ENCODE measurements around the gene HACD2. TPM values are rescaled to one million over a fixed set of nuclear protein-coding genes. Genes with fewer than 3 reads are reported as not detected.

Gene HACD2
- total RNA-seq, 1 experiment from 2014 or later: 27.4 TPM

- Histone ChIP-seq H4K5ac (ENCODE audit: insufficient read length, low read depth, low read length) (no peak overlapping the region), H3K9ac (ENCODE audit: extremely low read depth, insufficient read length, low read length) (no peak overlapping the region), H3K4ac (ENCODE audit: low read depth, low read length) (no peak overlapping the region), H3K18ac (ENCODE audit: insufficient read length, low read depth, low read length) (no peak overlapping the region), H4K20me1 (ENCODE audit: control insufficient read depth, insufficient read depth, insufficient read length) (no peaks in the 10 kb centered on the region), H3K27me3 (ENCODE audit: insufficient read depth, low read length) (no peaks in the 10 kb centered on the region), H2BK12ac (ENCODE audit: insufficient read length, low read depth, low read length) (no peak overlapping the region), H2AFZ (ENCODE audit: low read length) (no peak overlapping the region), H4K91ac (ENCODE audit: insufficient read length, low read depth, low read length) (no peak overlapping the region), H2BK5ac (ENCODE audit: insufficient read length, low read length) (no peak overlapping the region), H3K27ac (ENCODE audit: insufficient read length, low read depth, low read length) (no peak overlapping the region), H3K79me2 (ENCODE audit: insufficient read depth, low read length) (no peaks in the 10 kb centered on the region), H3K14ac (ENCODE audit: insufficient read depth, low read length) (no peak overlapping the region), H2BK20ac (ENCODE audit: low read depth, low read length, poor library complexity, severe bottlenecking) (no peak overlapping the region), H2BK15ac (ENCODE audit: low read depth, low read length) (no peak overlapping the region), H3K4me2 (ENCODE audit: insufficient read depth, insufficient read length, low read length) (no peak overlapping the region), H3K4me1 (ENCODE audit: insufficient read depth, low read length) (peaks cover 12% of the 10 kb centered on the region), H2BK120ac (ENCODE audit: low read depth, low read length, poor library complexity, severe bottlenecking) (no peak overlapping the region), H3K23me2 (ENCODE audit: insufficient read length, low read depth, low read length, poor library complexity, severe bottlenecking) (no peaks in the 10 kb centered on the region), H3K23ac (ENCODE audit: insufficient read length, low read depth, low read length) (no peak overlapping the region), H3K9me3 (ENCODE audit: control insufficient read depth, low read depth, low read length) (no peaks in the 10 kb centered on the region), H3T11ph (ENCODE audit: low read length) (no peak overlapping the region), H3K79me1 (ENCODE audit: insufficient read depth, low read depth, low read length, poor library complexity, severe bottlenecking) (no peaks in the 10 kb centered on the region), H3K56ac (ENCODE audit: insufficient read length, low read depth, low read length) (no peak overlapping the region), H4K8ac (replicated peaks; ENCODE audit: insufficient read length, low read depth, low read length) (no peak overlapping the region), H2AK5ac (ENCODE audit: insufficient read length, low read length) (no peak overlapping the region)
- DNase-seq: peak; percentile 60
- no CpG with 5 or more reads among the region's 1 CpG for WGBS (ENCODE audit: extremely low coverage, insufficient read length, low lambda C conversion rate)
- H3K4me3 Mint-ChIP-seq: 0 out of 5 replicates have a peak overlapping the region, but pooled peaks of 1 of the 2 experiments have one; percentile 4
- H3K36me3 Mint-ChIP-seq (ENCODE audit: insufficient read depth in 1 of 3, low read depth in 3 of 3): no peaks in the 10 kb centered on the region; a peak in 1 of 7 replicates
- TF ChIP-seq CTCF (conservative IDR thresholded peaks at IDR 0.05): no peak
- no peaks in the 10 kb centered on the region; a peak in 1 of 5 replicates for H3K9me3 Mint-ChIP-seq
- peaks cover 28 to 31% of the 10 kb centered on the region in 2 experiments for H3K4me1 Mint-ChIP-seq
- H3K27me3 Mint-ChIP-seq (ENCODE audit: low read depth): peaks cover 16% of the 10 kb centered on the region
- H3K27ac Mint-ChIP-seq: no peak overlapping the region
Measured at GRCh38 chr3:123457841-123458240, 127.0 kb downstream of the HACD2 start.

Data from H9 (cell line).